NCI-H1048 (cell line): ENCODE data around the gene VSTM2B.

ENCODE experiments used
- DNase-seq: peaks from one replicate; lab custom pipeline; 2025; lab: John Stamatoyannopoulos, UW

VSTM2B gene

GRCh38 chr19:29596885-29597525, 71.2 kb downstream of the VSTM2B start:
- no peak for DNase-seq

- DNase-seq, result no peak
These were observed 72.2 kb downstream of the VSTM2B start for GRCh38 chr19:29598036-29598435.

DNA sequence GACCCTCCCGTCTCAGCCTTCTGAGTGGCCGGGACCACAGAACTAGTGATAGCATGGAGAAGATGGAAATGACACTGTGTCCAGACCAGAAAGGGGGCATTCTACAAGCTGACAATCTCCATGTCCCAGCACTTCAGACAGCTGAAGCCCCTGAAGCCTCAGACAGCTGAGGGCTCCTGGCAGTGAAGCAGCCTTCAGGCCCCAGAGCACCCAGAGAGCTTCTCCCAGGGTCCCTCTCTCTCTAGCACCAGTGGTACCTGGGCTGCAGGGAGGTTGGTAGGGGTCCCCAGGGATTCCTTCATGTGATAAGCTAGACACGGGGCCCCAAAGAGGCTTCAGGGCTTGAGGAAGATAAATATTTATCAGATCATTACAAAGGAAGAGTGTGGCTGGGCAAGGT, 72.7 kb downstream of the VSTM2B start:
- no peak for DNase-seq

- no peak for DNase-seq
These were observed 77.5 kb downstream of the VSTM2B start for GRCh38 chr19:29603308-29603707.

- peak; percentile 92 for DNase-seq
These were observed 80.0 kb downstream of the VSTM2B start, which contains the start of gene POP4 for GRCh38 chr19:29605653-29606419. POP4 (plus strand) TSS chr19:29606283; CDS start chr19:29606319, 36 bp downstream.

DNA sequence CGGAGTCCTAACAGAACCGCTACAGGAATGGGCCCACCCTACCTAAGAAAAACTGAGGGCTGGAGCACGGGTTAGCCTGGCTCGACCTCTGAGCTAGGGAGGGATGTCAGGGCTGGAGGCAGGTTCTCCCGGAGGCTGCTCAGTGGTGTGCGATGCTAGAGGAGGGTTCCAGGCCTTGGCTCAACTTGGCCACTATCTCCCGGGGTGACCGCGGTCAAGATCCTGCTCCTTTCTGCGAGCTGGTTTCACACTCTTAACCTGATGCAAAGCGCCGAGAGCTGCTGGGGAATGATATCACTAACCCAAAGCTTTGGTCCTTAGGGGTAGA, 80.6 kb downstream of the VSTM2B start:
- DNase-seq, result no peak

DNA sequence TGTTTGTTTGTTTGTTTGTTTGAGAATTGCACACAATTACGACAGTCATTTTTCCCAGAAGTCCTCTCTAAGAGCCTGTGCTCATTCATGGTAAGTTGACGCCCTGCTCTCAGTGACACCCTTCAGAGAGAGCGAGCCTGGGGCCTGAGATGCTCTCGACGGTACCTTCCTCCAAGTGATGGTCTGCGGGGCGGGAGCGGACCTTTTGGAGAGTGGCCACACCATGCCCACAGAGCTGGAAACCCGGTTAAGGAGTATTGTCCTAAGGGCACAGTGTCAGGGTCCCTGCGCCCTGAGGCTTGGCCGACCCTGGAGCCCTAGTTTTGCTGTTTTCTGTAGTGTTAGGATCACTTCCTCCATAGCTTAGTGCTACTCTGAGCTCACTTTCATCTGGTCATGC, 83.8 kb downstream of the VSTM2B start:
- DNase-seq, result no peak

DNA sequence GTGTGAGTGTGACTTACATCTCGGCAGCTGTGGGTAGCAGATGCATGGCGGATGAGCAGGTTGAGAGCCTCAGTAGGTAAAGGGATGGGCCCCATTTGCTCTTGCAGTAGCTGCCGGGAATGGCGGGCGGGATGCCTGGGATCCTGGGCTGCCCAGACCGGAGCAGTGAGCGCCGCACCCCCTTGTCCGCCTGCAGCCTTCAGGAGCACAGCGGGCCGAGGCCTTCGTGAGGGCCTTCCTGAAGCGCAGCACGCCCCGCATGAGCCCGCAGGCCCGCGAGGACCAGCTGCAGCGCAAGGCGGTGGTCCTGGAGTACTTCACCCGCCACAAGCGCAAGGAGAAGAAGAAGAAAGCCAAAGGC, 84.4 kb downstream of the VSTM2B start:
- no peak for DNase-seq

GRCh38 chr19:29610574-29611271, 84.9 kb downstream of the VSTM2B start:
- DNase-seq, result no peak

DNA sequence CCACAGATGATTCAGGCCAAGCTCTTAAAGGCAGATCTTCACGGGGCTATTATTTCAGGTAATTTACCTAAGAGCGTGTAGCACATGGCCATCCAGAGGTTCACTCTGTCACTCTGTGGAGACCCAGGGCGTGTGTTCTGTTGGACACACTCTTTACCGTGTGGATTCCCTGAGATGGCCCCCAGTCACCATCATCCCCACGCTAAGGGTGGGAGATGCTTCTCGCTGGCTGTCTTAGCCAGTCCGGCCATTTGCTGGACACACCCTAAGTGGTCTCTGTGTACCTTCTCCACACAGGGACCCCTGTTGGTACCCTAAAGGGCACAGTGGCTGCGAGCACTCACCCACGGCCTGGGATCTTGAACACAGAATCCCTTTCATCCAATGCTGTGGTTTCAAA, 86.3 kb downstream of the VSTM2B start:
- DNase-seq, result no peak

- DNase-seq, result no peak
These were observed 87.2 kb downstream of the VSTM2B start for GRCh38 chr19:29612801-29613595.

GRCh38 chr19:29614046-29614445, 88.3 kb downstream of the VSTM2B start:
- DNase-seq, result no peak
